ENCODE measurements around the gene TMEM263. TPM values are rescaled to one million over a fixed set of nuclear protein-coding genes. Genes with fewer than 3 reads are reported as not detected.

TMEM263 gene
- polyA plus RNA-seq, 1 experiment, result 52.3 TPM

- ChIA-PET CTCF (no interaction called here), POLR2A (no interaction called here)
- TF ChIP-seq CTCF (IDR thresholded peaks at IDR 0.05; ENCODE audit: insufficient read depth, low read depth, low read length), result no peak
- no peak overlapping the region for H3K4me3 ChIP-seq (ENCODE audit: low read depth, low read length)
- DNase-seq (ENCODE audit: low read depth), result no peak
- H3K27me3 ChIP-seq (ENCODE audit: control insufficient read depth, insufficient read depth, low read length), result no peaks in the 10 kb centered on the region
- peaks cover 3% of the 10 kb centered on the region for H3K36me3 ChIP-seq (ENCODE audit: control insufficient read depth, insufficient read depth, low read length)
Observed at GRCh38 chr12:106964526-106964925, 8.8 kb downstream of the TMEM263 start.

GRCh38 chr12:106971065-106971464, 15.4 kb downstream of the TMEM263 start:
- DNase-seq (ENCODE audit: low read depth), result no peak
- ChIA-PET CTCF (no interaction called here), POLR2A (no interaction called here)
- H3K27me3 ChIP-seq (ENCODE audit: control insufficient read depth, insufficient read depth, low read length), result no peaks in the 10 kb centered on the region
- peaks cover 5% of the 10 kb centered on the region for H3K36me3 ChIP-seq (ENCODE audit: control insufficient read depth, insufficient read depth, low read length)
- TF ChIP-seq CTCF (IDR thresholded peaks at IDR 0.05; ENCODE audit: insufficient read depth, low read depth, low read length), result no peak
- H3K4me3 ChIP-seq (ENCODE audit: low read depth, low read length), result no peak overlapping the region

GRCh38 chr12:106973545-106973944, 17.8 kb downstream of the TMEM263 start:
- Histone ChIP-seq H3K27me3 (ENCODE audit: control insufficient read depth, insufficient read depth, low read length) (no peaks in the 10 kb centered on the region), H3K36me3 (ENCODE audit: control insufficient read depth, insufficient read depth, low read length) (peaks cover 5% of the 10 kb centered on the region), H3K4me3 (ENCODE audit: low read depth, low read length) (no peak overlapping the region)
- CTCF ChIA-PET, result interaction anchor here (1.4 kb wide), 1 partner anchor 13 kb away, joined by 4 read pairs; no protein-coding TSS in a partner anchor
- DNase-seq (ENCODE audit: low read depth), result no peak
- no peak for TF ChIP-seq CTCF (IDR thresholded peaks at IDR 0.05; ENCODE audit: insufficient read depth, low read depth, low read length)
- POLR2A ChIA-PET, result no interaction called here

GRCh38 chr12:106974511-106974910, 18.8 kb downstream of the TMEM263 start:
- CTCF ChIA-PET, result interaction anchor here (1.4 kb wide), 1 partner anchor 14 kb away, joined by 4 read pairs; no protein-coding TSS in a partner anchor
- no peak overlapping the region for H3K4me3 ChIP-seq (ENCODE audit: low read depth, low read length)
- no peaks in the 10 kb centered on the region for H3K27me3 ChIP-seq (ENCODE audit: control insufficient read depth, insufficient read depth, low read length)
- no peak for DNase-seq (ENCODE audit: low read depth)
- POLR2A ChIA-PET, result no interaction called here
- TF ChIP-seq CTCF (IDR thresholded peaks at IDR 0.05; ENCODE audit: insufficient read depth, low read depth, low read length), result no peak
- H3K36me3 ChIP-seq (ENCODE audit: control insufficient read depth, insufficient read depth, low read length), result peaks cover 5% of the 10 kb centered on the region

GRCh38 chr12:106975098-106975497, 19.4 kb downstream of the TMEM263 start:
- Histone ChIP-seq H3K27me3 (ENCODE audit: control insufficient read depth, insufficient read depth, low read length) (no peaks in the 10 kb centered on the region), H3K4me3 (ENCODE audit: low read depth, low read length) (no peak overlapping the region), H3K36me3 (ENCODE audit: control insufficient read depth, insufficient read depth, low read length) (peaks cover 5% of the 10 kb centered on the region)
- DNase-seq (ENCODE audit: low read depth), result no peak
- no peak for TF ChIP-seq CTCF (IDR thresholded peaks at IDR 0.05; ENCODE audit: insufficient read depth, low read depth, low read length)
- CTCF ChIA-PET, result interaction anchor here (0.6 to 1.4 kb wide), 2 partner anchors 14 to 185 kb away, joined by 3 to 4 read pairs; no protein-coding TSS in a partner anchor
- POLR2A ChIA-PET, result interaction anchor here (0.6 kb wide), 1 partner anchor 9 kb away, joined by 8 read pairs; no protein-coding TSS in a partner anchor

Data from BJ (cell line).